CD4-positive, alpha-beta T cell treated with Interleukin-2 at 100 ng/mL for 4 hours (primary cell): Measurements from ENCODE around the gene SLX4IP.
"Not testable (repeated sequence)": the region's sequence is repeated elsewhere in the genome, so short reads cannot be mapped to it uniquely, and the experiment has no call there.

Source experiments
- DNase-seq: peaks from one replicate; pipeline ENCODE4 v3.0.0-alpha.2; 2020; ENCODE audit warnings: low spot score

Gene SLX4IP

GRCh38 chr20:10603971-10604864 is 169.1 kb downstream of the SLX4IP start:
- no peak for DNase-seq

GRCh38 chr20:10604865-10605440 is 169.8 kb downstream of the SLX4IP start:
- DNase-seq = no peak

GRCh38 chr20:10605547-10606195 is 170.6 kb downstream of the SLX4IP start:
- DNase-seq = no peak

GRCh38 chr20:10609276-10609675 is 174.2 kb downstream of the SLX4IP start:
- no peak for DNase-seq

GRCh38 chr20:10609770-10610169 is 174.7 kb downstream of the SLX4IP start:
- no peak for DNase-seq

GRCh38 chr20:10610251-10610650 is 175.1 kb downstream of the SLX4IP start:
- no peak for DNase-seq

GRCh38 chr20:10611357-10611756 is 176.3 kb downstream of the SLX4IP start:
- no peak for DNase-seq

- not testable (repeated sequence) for DNase-seq
Measured at GRCh38 chr20:10613426-10613825, 178.3 kb downstream of the SLX4IP start.

- no peak for DNase-seq
Measured at GRCh38 chr20:10613911-10614310, 178.8 kb downstream of the SLX4IP start.

- no peak for DNase-seq
Measured at GRCh38 chr20:10616212-10616611, 181.1 kb downstream of the SLX4IP start.

- not testable (repeated sequence) for DNase-seq
Measured at GRCh38 chr20:10617549-10618133, 182.5 kb downstream of the SLX4IP start.

GRCh38 chr20:10618611-10619245 is 183.6 kb downstream of the SLX4IP start:
- DNase-seq = no peak

- DNase-seq = no peak
Measured at GRCh38 chr20:10619427-10619826, 184.3 kb downstream of the SLX4IP start.

- DNase-seq = no peak
Measured at GRCh38 chr20:10621149-10621548, 186.0 kb downstream of the SLX4IP start.

GRCh38 chr20:10622657-10623418 is 187.7 kb downstream of the SLX4IP start:
- DNase-seq = no peak

GRCh38 chr20:10625641-10626040 is 190.5 kb downstream of the SLX4IP start:
- no peak for DNase-seq

GRCh38 chr20:10626896-10627295 is 191.8 kb downstream of the SLX4IP start:
- DNase-seq = no peak

- no peak for DNase-seq
Measured at GRCh38 chr20:10629946-10630650, 195.0 kb downstream of the SLX4IP start.

- no peak for DNase-seq
Measured at GRCh38 chr20:10631126-10631525, 196.0 kb downstream of the SLX4IP start.

GRCh38 chr20:10632721-10633509 is 197.8 kb downstream of the SLX4IP start:
- DNase-seq = no peak
